SW480 (cell line): ENCODE results near the gene ULBP3.
"Not testable (repeated sequence)": the region's sequence is repeated elsewhere in the genome, so short reads cannot be mapped to it uniquely, and the experiment has no call there.

Source experiments
- DNase-seq: peaks from one replicate; pipeline ENCODE4 v3.0.0-alpha.2; 2016; ENCODE audit warnings: low spot score

Gene ULBP3

GRCh38 chr6:150015281-150016001 is 53.5 kb downstream of the ULBP3 start:
- DNase-seq: not testable (repeated sequence)

- not testable (repeated sequence) for DNase-seq
Observed at GRCh38 chr6:150014623-150015280, 54.2 kb downstream of the ULBP3 start.

GRCh38 chr6:150013785-150014622 is 54.9 kb downstream of the ULBP3 start:
- not testable (repeated sequence) for DNase-seq

GRCh38 chr6:150012846-150013784 is 55.8 kb downstream of the ULBP3 start:
- not testable (repeated sequence) for DNase-seq
